Measurements from ENCODE around the gene CYP27C1.
A peak's percentile ranks its signal among the peaks of the same experiment; 100 is the strongest.

DNA sequence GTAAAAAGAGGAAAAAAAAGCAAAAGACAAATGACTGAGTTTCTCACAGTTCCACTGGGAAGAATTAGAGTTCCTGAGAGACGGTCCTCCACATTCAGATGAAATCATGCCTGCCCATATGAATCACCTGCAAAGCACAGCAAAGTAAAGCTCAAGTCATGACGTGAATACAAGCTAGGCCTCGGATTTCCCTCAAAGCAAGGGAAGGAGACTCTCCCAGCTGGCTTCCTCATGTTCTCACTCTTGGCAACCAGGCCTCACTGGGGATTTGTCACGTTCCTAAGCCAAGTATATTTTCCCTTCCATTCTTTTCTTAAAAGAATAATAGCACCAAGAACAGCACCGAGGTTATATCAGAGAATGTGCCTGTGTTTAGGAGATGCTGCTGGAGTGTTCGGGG, 47.0 kb downstream of the CYP27C1 start:
- TF ChIP-seq CTCF (IDR thresholded peaks at IDR 0.05): no peak
- TF ChIP-seq POLR2A (IDR thresholded peaks at IDR 0.05; ENCODE audit: low read depth): no peak
- no peak for TF ChIP-seq EP300 (IDR thresholded peaks at IDR 0.05)
- peak in 1 of 2 donors; percentile 22 for TF ChIP-seq POLR2AphosphoS5 (IDR thresholded peaks at IDR 0.05)

Data from esophagus muscularis mucosa (tissue), 4 donors.